NB4 (cell line): ENCODE results near the gene HOXB13.

Experiments
- DNase-seq: peaks from one replicate; pipeline ENCODE4 v3.0.0; 2010; ENCODE audit warnings: low read depth
- H3K4me3 ChIP-seq: one replicate; pipeline ENCODE4 v1.5.1; 2011; ENCODE audit warnings: mild to moderate bottlenecking, low read depth, low read length, moderate library complexity
- CTCF ChIP-seq: IDR thresholded peaks from one replicate; pipeline ENCODE4 v1.5.1; 2012; ENCODE audit warnings: low read depth, low read length
- MAX ChIP-seq: IDR thresholded peaks from 2 replicates; pipeline ENCODE4 v1.6.1; 2011; ENCODE audit warnings: low read depth, low read length
- MYC ChIP-seq: IDR thresholded peaks from 2 replicates; pipeline ENCODE4 v1.6.1; 2011; ENCODE audit warnings: low read depth, low read length
- POLR2A ChIP-seq: IDR thresholded peaks from 2 replicates; pipeline ENCODE4 v1.6.1; 2011; ENCODE audit warnings: mild to moderate bottlenecking; ENCODE audit not compliant: insufficient read length; ENCODE audit errors: extremely low read depth

HOXB13 gene

GRCh38 chr17:48728232-48729231, at the start of gene HOXB13:
TSS of gene HOXB13 (minus strand) at chr17:48728750. CDS start at chr17:48728593, 157 bp downstream.
- no peak within 1 kb of the TSS for H3K4me3 ChIP-seq
- TF ChIP-seq MAX (no peak), CTCF (no peak), MYC (no peak)
- no peak for DNase-seq

GRCh38 chr17:48776602-48777001, 48.1 kb upstream of the HOXB13 start:
- no peak overlapping the region for H3K4me3 ChIP-seq
- TF ChIP-seq MYC (no peak), MAX (no peak), POLR2A (no peak), CTCF (no peak)
- no peak for DNase-seq

GRCh38 chr17:48773245-48773644, 44.7 kb upstream of the HOXB13 start:
- no peak overlapping the region for H3K4me3 ChIP-seq
- DNase-seq = no peak
- no peak for TF ChIP-seq CTCF
- no peak for TF ChIP-seq MAX

GRCh38 chr17:48770954-48771353, 42.4 kb upstream of the HOXB13 start:
- peak; percentile 16 for DNase-seq
- H3K4me3 ChIP-seq = no peak overlapping the region
- TF ChIP-seq MAX (no peak), MYC (no peak), POLR2A (no peak), CTCF (no peak)

DNA sequence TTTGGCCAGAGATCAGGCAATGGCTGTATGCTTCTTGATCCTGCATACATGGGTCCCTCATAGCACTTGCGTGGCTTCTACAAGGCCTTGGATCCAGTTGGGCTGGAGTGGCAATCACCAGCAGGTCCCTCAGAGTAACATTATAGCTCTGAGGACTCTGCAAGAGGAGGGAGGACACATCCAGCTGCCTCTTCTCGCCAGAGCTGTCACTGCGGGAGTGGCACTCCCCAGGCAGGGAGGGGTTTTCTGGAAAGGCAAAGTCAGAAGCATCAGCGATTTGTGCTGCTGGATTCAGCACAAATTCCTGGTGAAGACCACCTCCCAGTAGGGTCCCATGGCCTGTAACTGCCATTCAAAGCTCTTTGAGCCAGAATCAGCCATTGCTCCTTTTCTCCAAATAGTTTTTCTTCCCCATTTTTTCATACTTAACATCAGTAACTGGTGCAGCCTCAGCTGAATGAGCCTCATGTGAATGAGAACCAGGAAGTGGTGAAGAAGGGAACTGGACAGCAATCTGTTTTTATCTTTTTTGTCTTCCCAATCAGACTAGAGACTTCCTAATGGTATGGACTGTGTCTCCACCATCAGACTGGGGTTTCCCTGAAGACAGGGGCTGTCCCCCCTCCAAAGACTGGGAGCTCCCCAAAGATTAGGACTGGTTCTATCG, 40.6 kb upstream of the HOXB13 start:
- no peak for TF ChIP-seq MYC
- no peak overlapping the region for H3K4me3 ChIP-seq
- peak; percentile 32 for DNase-seq

- H3K4me3 ChIP-seq = no peak overlapping the region
- no peak for DNase-seq
- TF ChIP-seq MYC (no peak), POLR2A (no peak), MAX (no peak), CTCF (no peak)
Measured at GRCh38 chr17:48767263-48767774, 38.8 kb upstream of the HOXB13 start.
